Fibroblast of skin of right quadriceps (primary cell): Measurements from ENCODE around the gene AZGP1.
"Not testable (repeated sequence)": the region's sequence is repeated elsewhere in the genome, so short reads cannot be mapped to it uniquely, and the experiment has no call there.

ENCODE experiments used
- DNase-seq: peaks from one replicate; pipeline ENCODE4 v3.0.0-alpha.2; 2013

Gene AZGP1

DNA sequence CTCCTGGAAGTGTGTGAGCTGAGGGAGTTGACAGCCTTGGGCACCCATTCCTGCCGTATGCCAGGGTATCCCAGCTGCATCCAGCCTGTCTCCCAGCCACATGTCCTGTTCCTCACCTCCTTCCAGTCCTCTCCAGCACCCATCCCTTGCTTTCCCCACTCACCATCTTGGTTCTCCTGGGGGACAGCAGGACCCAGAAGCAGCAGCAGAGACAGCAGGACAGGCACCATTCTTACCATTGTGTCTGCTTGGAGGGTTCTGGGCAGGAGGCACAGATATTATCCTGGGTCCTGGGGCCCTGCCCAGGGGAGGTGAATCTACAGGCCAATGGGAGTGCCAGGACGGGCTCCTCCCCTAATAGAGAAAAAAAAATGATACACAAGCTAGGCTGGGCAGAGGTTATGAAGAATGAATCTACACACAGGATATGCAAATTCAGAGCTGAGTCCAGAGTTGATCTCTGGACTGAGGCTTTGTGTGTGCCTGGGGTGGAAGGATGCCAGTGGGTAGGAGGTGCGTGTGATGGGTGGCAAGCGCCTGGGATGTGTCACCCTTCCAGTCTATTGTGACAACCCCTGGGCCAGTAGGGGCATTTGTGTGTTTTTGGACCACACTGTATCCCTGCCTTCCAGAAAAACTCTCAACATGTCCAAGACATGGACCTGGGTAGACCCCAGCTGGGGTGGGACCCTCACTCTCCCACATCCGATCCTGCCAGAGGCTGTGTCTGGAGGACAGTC is at the start of gene AZGP1:
TSS of gene AZGP1 (minus strand) at position 250 of the 740 bp plus-strand sequence. CDS start at position 239, 11 bp downstream.
- no peak for DNase-seq

DNA sequence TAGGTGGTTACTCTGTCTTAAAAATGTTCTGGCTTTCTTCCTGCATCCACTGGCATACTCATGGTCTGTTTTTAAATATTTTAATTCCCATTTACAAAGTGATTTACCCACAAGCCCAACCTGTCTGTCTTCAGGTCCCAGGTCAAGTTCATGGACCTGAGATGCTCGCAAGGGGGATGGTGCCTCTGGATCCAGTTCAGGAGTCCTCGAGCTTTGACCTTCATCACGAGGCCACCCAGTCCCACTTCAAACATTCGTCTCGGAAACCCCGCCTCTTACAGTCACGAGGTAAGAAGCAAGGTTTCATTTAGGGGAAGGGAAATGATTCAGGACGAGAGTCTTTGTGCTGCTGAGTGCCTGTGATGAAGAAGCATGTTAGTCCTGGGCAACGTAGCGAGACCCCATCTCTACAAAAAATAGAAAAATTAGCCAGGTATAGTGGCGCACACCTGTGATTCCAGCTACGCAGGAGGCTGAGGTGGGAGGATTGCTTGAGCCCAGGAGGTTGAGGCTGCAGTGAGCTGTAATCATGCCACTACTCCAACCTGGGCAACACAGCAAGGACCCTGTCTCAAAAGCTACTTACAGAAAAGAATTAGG is 48.3 kb upstream of the AZGP1 start:
- DNase-seq: no peak

DNA sequence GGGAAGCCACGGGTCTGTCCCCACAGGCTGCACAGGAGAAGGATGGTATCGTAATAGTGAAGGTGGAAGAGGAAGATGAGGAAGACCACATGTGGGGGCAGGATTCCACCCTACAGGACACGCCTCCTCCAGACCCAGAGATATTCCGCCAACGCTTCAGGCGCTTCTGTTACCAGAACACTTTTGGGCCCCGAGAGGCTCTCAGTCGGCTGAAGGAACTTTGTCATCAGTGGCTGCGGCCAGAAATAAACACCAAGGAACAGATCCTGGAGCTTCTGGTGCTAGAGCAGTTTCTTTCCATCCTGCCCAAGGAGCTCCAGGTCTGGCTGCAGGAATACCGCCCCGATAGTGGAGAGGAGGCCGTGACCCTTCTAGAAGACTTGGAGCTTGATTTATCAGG is 47.7 kb upstream of the AZGP1 start:
- no peak for DNase-seq

- DNase-seq: no peak
Observed at GRCh38 chr7:100022621-100023020, 46.8 kb upstream of the AZGP1 start.

- DNase-seq: no peak
Observed at GRCh38 chr7:100021297-100021696, 45.5 kb upstream of the AZGP1 start.

DNA sequence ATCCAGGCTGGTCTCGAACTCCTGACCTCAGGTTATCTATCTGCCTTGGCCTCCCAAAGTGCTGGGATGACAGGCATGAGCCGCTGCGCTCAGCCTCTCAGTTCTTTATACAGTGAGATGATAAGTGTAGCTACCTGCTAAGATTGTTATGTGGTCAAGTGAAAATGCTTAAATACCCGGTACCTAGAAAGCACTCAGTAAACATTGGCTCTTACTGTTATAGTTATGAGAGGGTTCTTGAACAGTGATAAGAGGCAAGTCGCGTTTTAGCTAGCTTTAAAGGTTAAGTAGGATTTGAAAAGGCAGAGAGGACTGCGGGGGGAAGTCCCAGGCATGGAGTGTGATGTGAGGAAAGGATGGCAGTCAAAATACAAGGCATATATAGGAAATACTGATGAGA is 44.1 kb upstream of the AZGP1 start:
- DNase-seq: no peak

GRCh38 chr7:100017875-100018274 is 42.0 kb upstream of the AZGP1 start:
- no peak for DNase-seq

- no peak for DNase-seq
Observed at GRCh38 chr7:100017300-100017699, 41.5 kb upstream of the AZGP1 start.

- no peak for DNase-seq
Observed at GRCh38 chr7:100016215-100016901, 40.5 kb upstream of the AZGP1 start.

GRCh38 chr7:100015232-100016214 is 39.7 kb upstream of the AZGP1 start, which contains the start of gene ZKSCAN1:
TSS of gene ZKSCAN1 (plus strand) at chr7:100015596. CDS start at chr7:100023507, 7,911 bp downstream.
- DNase-seq: peak; percentile 93

DNA sequence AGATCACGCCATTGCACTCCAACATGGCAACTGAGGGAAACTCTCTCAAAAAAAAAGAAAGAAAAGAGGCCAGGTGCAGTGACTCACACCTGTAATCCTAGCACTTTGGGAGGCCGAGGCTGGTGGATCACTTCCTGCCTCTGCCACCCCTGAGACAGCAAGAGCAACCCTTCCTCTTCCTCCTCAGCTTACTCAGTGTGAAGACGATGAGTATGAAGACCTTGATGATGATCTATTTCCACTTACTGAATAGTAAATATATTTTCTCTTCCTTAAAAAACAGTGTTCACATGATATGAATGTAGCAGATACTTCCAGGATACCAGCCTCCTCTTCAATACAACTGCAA is 37.5 kb upstream of the AZGP1 start:
- no peak for DNase-seq

GRCh38 chr7:100012385-100013327 is 36.8 kb upstream of the AZGP1 start:
- DNase-seq: not testable (repeated sequence)

GRCh38 chr7:100011516-100011915 is 35.7 kb upstream of the AZGP1 start:
- DNase-seq: no peak

DNA sequence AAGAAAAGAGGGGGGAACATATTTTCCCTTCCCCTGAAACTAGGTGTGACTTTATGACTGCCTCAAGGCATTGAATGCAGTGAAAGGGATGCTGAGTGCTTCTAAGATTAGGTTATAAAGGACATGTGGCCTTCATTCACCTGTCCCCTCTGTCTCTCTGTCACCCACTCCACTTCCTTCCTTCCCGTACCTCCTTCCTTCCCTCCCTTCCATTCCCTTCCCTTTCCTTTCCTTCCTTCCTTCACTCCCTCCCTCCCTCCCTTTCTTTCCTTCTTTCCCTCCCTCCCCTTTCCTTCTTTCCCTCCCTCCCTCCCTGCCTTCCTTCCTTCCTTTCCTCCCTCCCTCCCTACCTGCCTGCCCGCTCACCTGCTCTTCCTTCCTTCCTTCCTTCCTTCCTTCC is 35.1 kb upstream of the AZGP1 start:
- no peak for DNase-seq

DNA sequence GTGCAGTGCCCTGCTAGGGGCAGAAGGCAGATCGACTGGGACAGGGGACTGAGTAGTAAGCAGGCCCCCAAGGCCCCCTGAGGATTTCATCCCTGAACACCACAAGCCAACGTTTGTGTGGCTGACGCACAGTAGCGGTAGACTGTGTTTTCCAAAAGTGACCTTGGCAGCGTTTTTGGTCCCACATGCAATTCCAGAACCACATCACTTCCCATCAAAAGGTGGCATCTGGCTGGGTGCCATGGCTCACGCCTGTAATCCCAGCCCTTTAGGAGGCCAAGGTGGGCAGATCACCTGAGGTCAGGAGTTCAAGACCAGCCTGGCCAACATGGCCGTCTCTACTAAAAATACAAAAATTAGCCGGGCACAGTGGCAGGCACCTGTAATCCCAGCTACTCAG is 34.1 kb upstream of the AZGP1 start:
- not testable (repeated sequence) for DNase-seq

DNA sequence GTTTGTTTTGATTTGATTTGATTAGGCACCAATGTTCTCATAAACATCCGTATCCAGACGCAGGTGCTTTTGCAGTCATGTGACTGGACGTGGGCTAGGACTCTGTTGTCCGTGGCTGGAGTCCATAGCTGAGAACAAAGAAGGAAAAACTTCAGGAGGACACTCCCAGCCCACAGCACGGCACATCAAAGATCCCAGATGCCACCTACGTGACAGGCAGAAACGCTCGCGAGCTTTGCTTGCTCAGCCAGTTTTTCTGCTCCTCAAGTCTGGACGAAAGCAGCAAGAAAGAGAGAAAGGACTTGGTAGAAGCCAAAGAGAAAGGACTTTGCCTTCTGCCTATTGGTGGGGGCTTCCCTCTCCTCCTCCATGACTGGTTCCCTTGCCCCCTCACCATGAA is 32.7 kb upstream of the AZGP1 start:
- no peak for DNase-seq

- no peak for DNase-seq
Observed at GRCh38 chr7:100007887-100008286, 32.1 kb upstream of the AZGP1 start.

DNA sequence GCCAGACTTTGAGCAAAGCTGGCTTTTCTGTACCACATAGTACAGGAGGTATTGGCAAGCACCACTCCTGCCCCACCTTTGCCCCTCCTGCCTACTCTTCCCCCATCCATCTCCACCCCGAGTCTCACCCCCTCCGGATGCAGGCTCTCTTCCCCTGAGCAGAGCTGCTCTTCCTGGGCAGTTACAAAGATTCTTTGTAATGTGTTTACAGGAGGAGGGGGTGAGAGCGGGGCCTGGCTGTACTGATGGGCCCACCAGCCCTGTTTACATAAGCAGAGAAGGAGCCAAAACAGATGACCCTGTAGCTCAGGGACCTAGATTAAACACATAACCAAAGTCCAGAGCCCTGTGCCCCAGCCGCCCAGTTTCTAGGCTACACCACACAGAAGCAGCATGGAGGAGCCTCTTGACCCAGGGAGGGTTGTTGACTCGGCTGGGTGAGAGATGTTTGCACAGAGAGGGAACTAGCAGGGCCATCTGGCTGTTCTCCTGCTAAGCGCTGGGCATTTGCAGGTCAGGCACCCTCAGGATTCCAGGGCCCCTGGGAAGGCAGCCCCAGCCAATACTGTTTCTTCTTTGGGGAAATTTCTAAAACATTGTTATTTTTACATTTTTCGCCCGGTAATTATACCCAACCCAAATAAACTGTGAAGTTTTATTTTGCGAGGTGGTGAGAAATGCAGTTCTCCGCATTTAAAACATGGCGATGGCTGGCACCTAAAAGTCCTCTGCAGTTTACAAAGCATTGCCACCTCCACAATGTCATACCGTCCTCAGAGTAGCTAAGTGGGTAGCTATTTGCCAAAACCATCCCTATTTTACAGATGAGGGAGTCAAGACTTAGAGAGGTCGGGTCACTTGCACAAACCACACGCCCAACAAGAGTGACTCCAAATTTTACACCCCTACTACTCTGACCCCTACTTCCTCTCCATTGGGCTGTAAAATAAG is 28.2 kb upstream of the AZGP1 start:
- DNase-seq: no peak

- DNase-seq: no peak
Observed at GRCh38 chr7:100000239-100000638, 24.4 kb upstream of the AZGP1 start.

- peak; percentile 27 for DNase-seq
Observed at GRCh38 chr7:99997545-99998137, 21.8 kb upstream of the AZGP1 start.
